Measurements from ENCODE around the gene EEF2K.

Gene EEF2K

GRCh38 chr16:22336581-22336980 is 130.5 kb downstream of the EEF2K start:
- DNase-seq (ENCODE audit: low read depth), result no peak

GRCh38 chr16:22337045-22337444 is 131.0 kb downstream of the EEF2K start:
- DNase-seq (ENCODE audit: low read depth), result no peak

DNA sequence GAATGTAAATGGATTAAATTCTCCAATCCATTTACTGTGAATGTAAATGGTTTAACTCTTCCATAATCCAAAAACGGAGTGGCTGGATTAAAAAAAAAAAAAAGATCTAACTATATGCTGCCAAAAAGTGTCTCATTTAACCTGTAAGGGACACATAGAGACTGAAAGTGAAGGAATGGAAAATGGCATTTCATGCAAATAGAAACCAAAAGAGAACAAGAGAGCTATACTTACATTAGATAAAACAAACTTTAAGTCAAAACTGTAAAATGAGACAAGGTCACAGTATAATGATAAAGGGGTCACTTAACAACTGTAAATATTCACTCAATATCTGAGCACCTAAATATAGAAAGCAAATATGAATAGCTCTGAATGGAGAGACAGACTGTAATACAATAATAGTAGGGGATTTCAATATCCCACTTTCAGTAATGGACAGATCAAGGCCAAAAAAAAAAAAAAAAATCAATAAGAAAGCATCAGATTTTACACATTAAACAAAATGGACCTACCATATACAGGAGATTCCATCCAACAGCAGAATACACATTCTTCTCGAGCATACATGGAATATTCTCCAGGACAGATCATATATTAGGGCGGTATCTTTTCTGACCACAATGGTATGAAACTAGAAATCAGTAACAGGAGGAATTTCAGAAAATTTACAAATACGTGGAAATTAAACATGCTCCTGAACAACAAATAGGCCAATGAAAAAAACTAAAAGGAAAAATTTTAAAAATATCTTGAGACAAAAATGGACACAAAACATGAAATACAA is 132.0 kb downstream of the EEF2K start:
- no peak for DNase-seq (ENCODE audit: low read depth)

Data from stimulated activated CD8-positive, alpha-beta memory T cell treated with anti-CD3 and anti-CD28 coated beads, Interleukin-4, amount 100 ng/mL, for 24 hours (primary cell).